PC-9 (cell line): Measurements from ENCODE around the gene MYCN.

Experiments
- EZH2 ChIP-seq: fragments of 200-600 bp; sonication (generic); IDR thresholded peaks from 2 replicates; pipeline ENCODE4 v1.8.0; 2017; ENCODE audit warnings: antibody characterized with exemption, low read depth
- TF ChIP-seq, protein P1 (sequence below): fragments of 200-600 bp; sonication (generic); conservative IDR thresholded peaks from 2 replicates; pipeline ENCODE4 v1.6.1; 2017; ENCODE audit warnings: mixed run types, antibody characterized with exemption, mild to moderate bottlenecking, moderate library complexity

DNA sequence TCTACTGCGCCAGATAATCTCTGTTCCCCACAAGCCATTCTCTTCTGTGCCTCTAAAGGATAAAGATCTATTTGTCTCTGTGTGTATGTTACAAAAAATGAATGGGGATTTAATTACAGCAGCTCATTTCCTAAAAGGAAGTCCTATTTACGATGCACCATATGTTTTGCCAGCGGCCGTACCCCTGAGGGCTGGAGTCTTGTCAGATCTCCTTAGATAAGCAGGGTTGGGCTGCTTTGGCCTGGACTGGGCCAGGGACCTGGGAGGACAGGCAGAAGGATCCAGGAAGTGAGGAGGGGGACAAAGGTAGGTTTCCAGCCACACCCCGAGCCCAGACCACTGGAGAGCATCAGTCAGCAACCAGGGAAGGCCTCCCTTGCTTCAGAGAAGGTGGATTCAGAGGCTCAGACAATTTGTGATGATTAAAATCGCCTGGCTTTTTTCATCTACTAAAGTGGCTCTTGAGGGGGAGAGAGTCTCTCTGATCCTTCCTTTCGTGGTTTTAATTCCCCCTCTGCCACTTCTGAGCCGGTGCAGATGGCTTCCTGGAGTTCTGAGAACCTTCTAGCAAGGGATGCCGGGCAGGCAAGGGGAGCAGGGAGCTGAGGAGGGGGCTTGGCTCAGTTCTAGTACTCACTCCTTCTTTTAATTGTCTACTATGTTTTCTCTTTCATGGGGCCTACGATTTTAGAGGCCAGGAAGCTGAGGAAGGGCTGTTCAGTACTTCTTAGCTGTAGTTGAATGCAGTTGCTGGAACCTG, 42.1 kb downstream of the MYCN start:
- TF ChIP-seq EZH2, result no peak
- TF ChIP-seq, protein P1, sequence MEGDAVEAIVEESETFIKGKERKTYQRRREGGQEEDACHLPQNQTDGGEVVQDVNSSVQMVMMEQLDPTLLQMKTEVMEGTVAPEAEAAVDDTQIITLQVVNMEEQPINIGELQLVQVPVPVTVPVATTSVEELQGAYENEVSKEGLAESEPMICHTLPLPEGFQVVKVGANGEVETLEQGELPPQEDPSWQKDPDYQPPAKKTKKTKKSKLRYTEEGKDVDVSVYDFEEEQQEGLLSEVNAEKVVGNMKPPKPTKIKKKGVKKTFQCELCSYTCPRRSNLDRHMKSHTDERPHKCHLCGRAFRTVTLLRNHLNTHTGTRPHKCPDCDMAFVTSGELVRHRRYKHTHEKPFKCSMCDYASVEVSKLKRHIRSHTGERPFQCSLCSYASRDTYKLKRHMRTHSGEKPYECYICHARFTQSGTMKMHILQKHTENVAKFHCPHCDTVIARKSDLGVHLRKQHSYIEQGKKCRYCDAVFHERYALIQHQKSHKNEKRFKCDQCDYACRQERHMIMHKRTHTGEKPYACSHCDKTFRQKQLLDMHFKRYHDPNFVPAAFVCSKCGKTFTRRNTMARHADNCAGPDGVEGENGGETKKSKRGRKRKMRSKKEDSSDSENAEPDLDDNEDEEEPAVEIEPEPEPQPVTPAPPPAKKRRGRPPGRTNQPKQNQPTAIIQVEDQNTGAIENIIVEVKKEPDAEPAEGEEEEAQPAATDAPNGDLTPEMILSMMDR, result no peak
